HepG2 (cell line): Measurements from ENCODE around the gene RCCD1. TPM values are rescaled to one million over a fixed set of nuclear protein-coding genes. Genes with fewer than 3 reads are reported as not detected.

Experiments used
- ATAC-seq: fragments of 200-7000 bp; cut with Tn5 transposase; 3 replicates; pipeline ENCODE4 v1.9.1; 2020; ENCODE audit warnings: mild to moderate bottlenecking, moderate library complexity
- BruUV-seq: library from RNA; stranded (reverse); fragments of 400-500 nt; replicated peaks from 2 replicates; lab custom pipeline; 2021; lab: Mats Ljungman, UMichigan
- CTCF ChIA-PET: fragments of 300-600 bp; formaldehyde crosslinking; extraction: SDS; loops from one replicate; lab custom pipeline; 2021; ENCODE audit warnings: low total read pairs, inconsistent platforms, low intra/inter-chr PET ratio; lab: Yijun Ruan, JAX
- POLR2A ChIA-PET: fragments of 350-600 bp; sonication (Branson Sonifier 250); formaldehyde crosslinking; loops from one replicate; lab custom pipeline; 2020; ENCODE audit warnings: antibody characterized with exemption, inconsistent platforms; lab: Yijun Ruan, JAX
- DNase-seq: peaks from one replicate; pipeline ENCODE4 v3.0.0-alpha.2; 2015; ENCODE audit warnings: low spot score
- FAIRE-seq: peaks from 3 replicates; lab custom pipeline; 2011; peaks lifted over from hg19 to GRCh38; lab: Jason Lieb, UNC
- H2AFZ ChIP-seq: one replicate; pipeline ENCODE4 v1.6.1; 2011; ENCODE audit warnings: low read length, inconsistent platforms
- H3K27ac ChIP-seq: fragments of 300-600 bp; 3 replicates; pipeline ENCODE4 v1.8.0; 2011; ENCODE audit warnings: mixed run types, mild to moderate bottlenecking, mixed read lengths, low read length, inconsistent platforms; ENCODE audit not compliant: insufficient read depth; ENCODE audit errors: extremely low read length
- H3K27me3 ChIP-seq, 2 experiments: fragments of 200-600 bp in 1 of 2; 2 replicates in 1 of 2; 3 replicates in 1 of 2; pipeline versions ENCODE4 v1.6.0 to v1.8.0; 2011; ENCODE audit warnings: low read length in 2 of 2, mild to moderate bottlenecking in 2 of 2, moderate library complexity in 2 of 2, inconsistent platforms in 1 of 2; ENCODE audit not compliant: insufficient read depth in 2 of 2, control insufficient read depth in 1 of 2
- H3K36me3 ChIP-seq, 2 experiments: fragments of 200-600 bp in 1 of 2; replicated peaks in 1 of 2; 2 replicates in 1 of 2; 3 replicates in 1 of 2; pipeline versions ENCODE4 v1.5.1 to v1.8.0; 2011; ENCODE audit warnings: low read length in 2 of 2, inconsistent platforms in 1 of 2; ENCODE audit not compliant: insufficient read depth in 2 of 2, control insufficient read depth in 1 of 2
- H3K4me1 ChIP-seq: 2 replicates; pipeline ENCODE4 v1.5.1; 2012; ENCODE audit warnings: low read length, inconsistent platforms; ENCODE audit not compliant: insufficient read depth
- H3K4me2 ChIP-seq: 2 replicates; pipeline ENCODE4 v1.6.0; 2011; ENCODE audit warnings: low read depth, low read length, inconsistent platforms
- H3K4me3 ChIP-seq, 3 experiments: fragments of 200-600 bp in 1 of 3; sonication (generic), shearing (Covaris generic) in 1 of 3; replicated peaks in 1 of 3; 2 replicates each; pipeline ENCODE4 v1.5.1; 2011 to 2016; ENCODE audit warnings: low read length in 3 of 3, inconsistent platforms in 2 of 3, low read depth in 2 of 3, mild to moderate bottlenecking in 2 of 3, control low read depth in 1 of 3, mixed read lengths in 1 of 3; ENCODE audit not compliant: insufficient read depth in 1 of 3
- H3K79me2 ChIP-seq: one replicate; pipeline ENCODE4 v1.6.1; 2011; ENCODE audit warnings: low read length, inconsistent platforms; ENCODE audit not compliant: insufficient read depth
- H3K9ac ChIP-seq: 2 replicates; pipeline ENCODE4 v1.6.0; 2011; ENCODE audit warnings: mild to moderate bottlenecking, low read depth, low read length, inconsistent platforms; ENCODE audit not compliant: insufficient read depth
- H3K9me3 ChIP-seq: 2 replicates; pipeline ENCODE4 v1.5.1; 2012; ENCODE audit warnings: mild to moderate bottlenecking, low read length
- H4K20me1 ChIP-seq: 2 replicates; pipeline ENCODE4 v1.6.0; 2011; ENCODE audit warnings: inconsistent platforms, mild to moderate bottlenecking, low read length, moderate library complexity; ENCODE audit not compliant: insufficient read depth
- HNF1A ChIP-seq, 2 experiments: sonication (generic) in 1 of 2; formaldehyde crosslinking in 1 of 2; IDR thresholded peaks; 2 replicates each; pipeline versions ENCODE4 v1.4.0 to v1.6.1; 2016 to 2020; ENCODE audit warnings: borderline replicate concordance in 1 of 2, low read depth in 1 of 2, mild to moderate bottlenecking in 1 of 2, missing genetic modification reagents in 1 of 2
- ISL2 ChIP-seq: sonication (generic); formaldehyde crosslinking; IDR thresholded peaks from 2 replicates; pipeline ENCODE4 v1.5.0; 2020; ENCODE audit warnings: missing genetic modification reagents
- KAT8 ChIP-seq: IDR thresholded peaks from 2 replicates; pipeline ENCODE4 v1.6.1; 2016; ENCODE audit warnings: missing genetic modification reagents, missing compliant biosample characterization
- KDM5B ChIP-seq: sonication (generic); formaldehyde crosslinking; IDR thresholded peaks from 2 replicates; pipeline ENCODE4 v1.4.0; 2020; ENCODE audit warnings: missing genetic modification reagents, mild to moderate bottlenecking, borderline replicate concordance
- MIER2 ChIP-seq: IDR thresholded peaks from 2 replicates; pipeline ENCODE4 v1.6.1; 2016; ENCODE audit warnings: missing biosample characterization, missing genetic modification reagents
- MTERF4 ChIP-seq: sonication (generic); formaldehyde crosslinking; IDR thresholded peaks from 2 replicates; pipeline ENCODE4 v1.8.0; 2023; ENCODE audit warnings: mild to moderate bottlenecking, missing genetic modification reagents
- MXD1 ChIP-seq: sonication (generic); formaldehyde crosslinking; IDR thresholded peaks from 2 replicates; pipeline ENCODE4 v1.4.0; 2020; ENCODE audit warnings: mild to moderate bottlenecking, missing genetic modification reagents
- NFKB2 ChIP-seq: sonication (generic); formaldehyde crosslinking; IDR thresholded peaks from 2 replicates; pipeline ENCODE4 v1.4.0; 2020; ENCODE audit warnings: missing genetic modification reagents, borderline replicate concordance
- NR2F2 ChIP-seq: IDR thresholded peaks from 2 replicates; pipeline ENCODE4 v1.6.1; 2012; ENCODE audit warnings: low read depth, inconsistent platforms, borderline replicate concordance
- RFXAP ChIP-seq: sonication (generic); formaldehyde crosslinking; IDR thresholded peaks from 2 replicates; pipeline ENCODE4 v1.4.0; 2020; ENCODE audit warnings: missing genetic modification reagents, borderline replicate concordance
- SALL2 ChIP-seq: sonication (generic); formaldehyde crosslinking; IDR thresholded peaks from 2 replicates; pipeline ENCODE4 v1.8.1; 2023; ENCODE audit warnings: mild to moderate bottlenecking, missing genetic modification reagents, inconsistent platforms
- ZEB1 ChIP-seq: IDR thresholded peaks from 2 replicates; pipeline ENCODE4 v1.6.1; 2012; ENCODE audit warnings: mild to moderate bottlenecking, low read depth, inconsistent platforms; ENCODE audit not compliant: insufficient replicate concordance
- ZNF17 ChIP-seq: sonication (generic); formaldehyde crosslinking; IDR thresholded peaks from 2 replicates; pipeline ENCODE4 v1.5.0; 2020; ENCODE audit warnings: mild to moderate bottlenecking, missing genetic modification reagents
- ZNF564 ChIP-seq: sonication (generic); formaldehyde crosslinking; IDR thresholded peaks from 2 replicates; pipeline ENCODE4 v1.8.1; 2023; ENCODE audit warnings: mild to moderate bottlenecking, missing genetic modification reagents
- WGBS: methylation state at CpG from one replicate; pipeline ENCODE4 v1.1.6; 2017; ENCODE audit warnings: low lambda C conversion rate; 5-methylcytosine and 5-hydroxymethylcytosine counted together
- in situ Hi-C: cut with HindIII; loops from 2 replicates; pipeline ENCODE4 v1.10.0; 2017; ENCODE audit warnings: low pct_unique_long_range_greater_than_20kb; ENCODE audit not compliant: extremely low pct_ligation_motif_present
- intact Hi-C: fragments of 100-400 bp; cut with micrococcal nuclease; formaldehyde crosslinking; loops from one replicate; pipeline ENCODE4 v1.10.0; 2022; ENCODE audit not compliant: unreplicated experiment
- polyA plus RNA-seq, 8 experiments: library from polyadenylated mRNA; depleted of rRNA in 3 of 8; stranded (reverse) in 7 of 8; unstranded in 1 of 8; fragments of >200 nt; fragmentation: Illumina TruSeq in 4 of 8; extraction: Trizol in 4 of 8; gene quantifications; 2 replicates each; pipeline versions ENCODE4 v1.2.1 to v1.2.3, GENCODE V29; 2011 to 2016; ENCODE audit warnings: low read depth in 4 of 8, missing spikeins in 1 of 8, mixed read lengths in 1 of 8; ENCODE audit not compliant: insufficient read depth in 1 of 8
- total RNA-seq, 5 experiments: library from RNA; depleted of rRNA; stranded (reverse); fragments of >200 nt; fragmentation: Illumina TruSeq; extraction: Trizol; gene quantifications; 2 replicates each; pipeline ENCODE4 v1.2.3, GENCODE V29; 2016; ENCODE audit warnings: low read depth in 1 of 5
- TF ChIP-seq, protein P1 (sequence below): IDR thresholded peaks from 2 replicates; pipeline ENCODE4 v1.6.1; 2016; ENCODE audit warnings: mild to moderate bottlenecking

The RCCD1 gene
- total and polyA plus RNA-seq, 2 of the 13 experiments (the other 11 are each of a cell fraction or from before 2014, with no cell fraction given): 14.1 to 15.1 TPM

- 0% methylated on average over 9 of the region's 65 CpGs for WGBS
- Histone ChIP-seq H3K27me3 (no peaks in the 10 kb centered on the region; a peak in 2 of 5 replicates), H3K9ac (peak within 1 kb of the TSS; percentile 73), H4K20me1 (no peaks in the 10 kb centered on the region), H3K4me2 (peak within 1 kb of the TSS; percentile 88), H3K27ac (peak within 1 kb of the TSS; percentile 45), H3K4me3 (peak within 1 kb of the TSS; percentile 77 to 89 (median 86)), H3K4me1 (peaks cover 50% of the 10 kb centered on the region), H3K79me2 (peaks cover 4% of the 10 kb centered on the region), H3K9me3 (no peaks in the 10 kb centered on the region), H2AFZ (no peak within 1 kb of the TSS), H3K36me3 (peaks cover 6 to 12% of the 10 kb centered on the region in 2 experiments; a peak in 4 of 5 replicates)
- ChIA-PET CTCF (interaction anchor here (1.2 kb wide), 1 partner anchor 33 kb away, joined by 5 read pairs; the partner anchor contains the start of gene MAN2A2), POLR2A (interaction anchor here (0.9 to 2.7 kb wide), 10 partner anchors 9 to 287 kb away, joined by 3 to 23 read pairs (median 4); partner anchors contain the start of genes MAN2A2, PRC1 and RCCD1)
- ATAC-seq (peak; percentile 76), FAIRE-seq (no peak), DNase-seq (peak; percentile 78)
- no TSS peak for BruUV-seq
- intact Hi-C loops: loop anchor here (1.0 to 10.0 kb wide), 6 partner anchors 20 to 117 kb away; partner anchors contain the start of genes PRC1 and RCCD1
- in situ Hi-C loops: loop anchor here (25.0 kb wide), 1 partner anchor 327 kb away; no protein-coding TSS in a partner anchor
- 0 out of 2 replicates have a peak, but pooled peaks have one; percentile 43 for TF ChIP-seq KDM5B (CRISPR knock-in tag)
- 0 out of 2 replicates have a peak, but pooled peaks have one; percentile 38 for TF ChIP-seq ISL2 (CRISPR knock-in tag)
- TF ChIP-seq ZNF17 (CRISPR knock-in tag): no peak
- no peak for TF ChIP-seq MIER2
- peak; percentile 48 for TF ChIP-seq KAT8 (CRISPR knock-in tag)
- TF ChIP-seq NR2F2: no peak
- 0 out of 2 replicates have a peak, but pooled peaks have one; percentile 38 for TF ChIP-seq MXD1 (CRISPR knock-in tag)
- TF ChIP-seq SALL2 (CRISPR knock-in tag): no peak
- TF ChIP-seq MTERF4 (CRISPR knock-in tag): no peak
- 0 out of 2 replicates have a peak, but pooled peaks have one; percentile 50 for TF ChIP-seq ZNF564 (CRISPR knock-in tag)
- TF ChIP-seq NFKB2 (CRISPR knock-in tag): peak; percentile 78; the same call in 1 of the 2 replicates
- peak; percentile 87 for TF ChIP-seq ZEB1
- TF ChIP-seq, protein P1, sequence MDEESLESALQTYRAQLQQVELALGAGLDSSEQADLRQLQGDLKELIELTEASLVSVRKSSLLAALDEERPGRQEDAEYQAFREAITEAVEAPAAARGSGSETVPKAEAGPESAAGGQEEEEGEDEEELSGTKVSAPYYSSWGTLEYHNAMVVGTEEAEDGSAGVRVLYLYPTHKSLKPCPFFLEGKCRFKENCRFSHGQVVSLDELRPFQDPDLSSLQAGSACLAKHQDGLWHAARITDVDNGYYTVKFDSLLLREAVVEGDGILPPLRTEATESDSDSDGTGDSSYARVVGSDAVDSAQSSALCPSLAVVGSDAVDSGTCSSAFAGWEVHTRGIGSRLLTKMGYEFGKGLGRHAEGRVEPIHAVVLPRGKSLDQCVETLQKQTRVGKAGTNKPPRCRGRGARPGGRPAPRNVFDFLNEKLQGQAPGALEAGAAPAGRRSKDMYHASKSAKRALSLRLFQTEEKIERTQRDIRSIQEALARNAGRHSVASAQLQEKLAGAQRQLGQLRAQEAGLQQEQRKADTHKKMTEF (CRISPR knock-in tag): no peak
- peak; percentile 44; the same call in 1 of the 2 replicates for TF ChIP-seq RFXAP (CRISPR knock-in tag)
- no peak for TF ChIP-seq HNF1A (IDR thresholded peaks at IDR 0.05; ENCODE audit: low read depth)
- TF ChIP-seq HNF1A (CRISPR knock-in tag; IDR thresholded peaks at IDR 0.05; ENCODE audit: borderline replicate concordance): 0 out of 2 replicates have a peak, but pooled peaks have one; percentile 30
These were observed 19.5 kb upstream of the RCCD1 start, which contains the start of gene UNC45A for GRCh38 chr15:90934949-90935751. UNC45A (plus strand) TSS chr15:90935285; CDS start chr15:90935325, 40 bp downstream.
